Glutamatergic neuron (in vitro differentiated cells): ENCODE results near the gene FRMD3. TPM values are rescaled to one million over a fixed set of nuclear protein-coding genes. Genes with fewer than 3 reads are reported as not detected.

Experiments used
- DNase-seq: peaks from one replicate; pipeline ENCODE4 v3.0.0; 2022
- H3K27ac Mint-ChIP-seq: one replicate; pipeline ENCODE4 v1.8.0; 2020; ENCODE audit warnings: mild to moderate bottlenecking, mixed read lengths, inconsistent platforms; ENCODE audit not compliant: unreplicated experiment
- H3K27me3 Mint-ChIP-seq: one replicate; pipeline ENCODE4 v1.8.0; 2020; ENCODE audit warnings: mild to moderate bottlenecking, moderate library complexity, mixed read lengths, inconsistent platforms; ENCODE audit not compliant: unreplicated experiment
- H3K36me3 Mint-ChIP-seq: one replicate; pipeline ENCODE4 v1.8.0; 2020; ENCODE audit warnings: mild to moderate bottlenecking, mixed read lengths, inconsistent platforms; ENCODE audit not compliant: unreplicated experiment
- H3K4me1 Mint-ChIP-seq: one replicate; pipeline ENCODE4 v1.8.0; 2020; ENCODE audit warnings: mild to moderate bottlenecking, low read depth, mixed read lengths, inconsistent platforms; ENCODE audit not compliant: unreplicated experiment
- H3K4me3 Mint-ChIP-seq: one replicate; pipeline ENCODE4 v1.8.0; 2020; ENCODE audit warnings: mild to moderate bottlenecking, mixed read lengths, inconsistent platforms; ENCODE audit not compliant: unreplicated experiment
- H3K9me3 Mint-ChIP-seq: one replicate; pipeline ENCODE4 v1.8.0; 2020; ENCODE audit warnings: mild to moderate bottlenecking, moderate library complexity, mixed read lengths, inconsistent platforms; ENCODE audit not compliant: unreplicated experiment
- total RNA-seq: library from RNA; stranded (reverse); fragmentation: NEBNext Ultra II Directional; extraction: Animal tissue kit (Norgen Biotek cat#: 25700); gene quantifications from one replicate; pipeline ENCODE4 v1.2.1, GENCODE V29; 2021; ENCODE audit not compliant: unreplicated experiment
- TF ChIP-seq, protein P1 (sequence below): fragments of 200-600 bp; sonication (generic); IDR thresholded peaks from one replicate; pipeline ENCODE4 v1.5.0; 2021; ENCODE audit not compliant: partially characterized antibody, unreplicated experiment

FRMD3 gene
- total RNA-seq, 1 donor from 2014 or later = 20.7 TPM

GRCh38 chr9:83444110-83444509 lies 94.1 kb downstream of the FRMD3 start:
- no peak for DNase-seq
- Mint-ChIP-seq H3K4me3 (no peak overlapping the region), H3K27ac (no peak overlapping the region), H3K9me3 (peaks cover 7% of the 10 kb centered on the region), H3K36me3 (peaks cover 10% of the 10 kb centered on the region), H3K27me3 (no peaks in the 10 kb centered on the region), H3K4me1 (peaks cover 11% of the 10 kb centered on the region)
- TF ChIP-seq, protein P1, sequence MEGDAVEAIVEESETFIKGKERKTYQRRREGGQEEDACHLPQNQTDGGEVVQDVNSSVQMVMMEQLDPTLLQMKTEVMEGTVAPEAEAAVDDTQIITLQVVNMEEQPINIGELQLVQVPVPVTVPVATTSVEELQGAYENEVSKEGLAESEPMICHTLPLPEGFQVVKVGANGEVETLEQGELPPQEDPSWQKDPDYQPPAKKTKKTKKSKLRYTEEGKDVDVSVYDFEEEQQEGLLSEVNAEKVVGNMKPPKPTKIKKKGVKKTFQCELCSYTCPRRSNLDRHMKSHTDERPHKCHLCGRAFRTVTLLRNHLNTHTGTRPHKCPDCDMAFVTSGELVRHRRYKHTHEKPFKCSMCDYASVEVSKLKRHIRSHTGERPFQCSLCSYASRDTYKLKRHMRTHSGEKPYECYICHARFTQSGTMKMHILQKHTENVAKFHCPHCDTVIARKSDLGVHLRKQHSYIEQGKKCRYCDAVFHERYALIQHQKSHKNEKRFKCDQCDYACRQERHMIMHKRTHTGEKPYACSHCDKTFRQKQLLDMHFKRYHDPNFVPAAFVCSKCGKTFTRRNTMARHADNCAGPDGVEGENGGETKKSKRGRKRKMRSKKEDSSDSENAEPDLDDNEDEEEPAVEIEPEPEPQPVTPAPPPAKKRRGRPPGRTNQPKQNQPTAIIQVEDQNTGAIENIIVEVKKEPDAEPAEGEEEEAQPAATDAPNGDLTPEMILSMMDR = no peak

GRCh38 chr9:83441390-83441789 lies 96.8 kb downstream of the FRMD3 start:
- TF ChIP-seq, protein P1 = no peak
- no peak overlapping the region for H3K27ac Mint-ChIP-seq
- H3K36me3 Mint-ChIP-seq = peaks cover 7% of the 10 kb centered on the region
- H3K9me3 Mint-ChIP-seq = peaks cover 2% of the 10 kb centered on the region
- H3K4me3 Mint-ChIP-seq = no peak overlapping the region
- no peaks in the 10 kb centered on the region for H3K4me1 Mint-ChIP-seq
- no peak for DNase-seq
- peaks cover 4% of the 10 kb centered on the region for H3K27me3 Mint-ChIP-seq

GRCh38 chr9:83440641-83441040 lies 97.6 kb downstream of the FRMD3 start:
- DNase-seq = no peak
- Mint-ChIP-seq H3K4me3 (no peak overlapping the region), H3K9me3 (peaks cover 2% of the 10 kb centered on the region), H3K27ac (no peak overlapping the region), H3K4me1 (no peaks in the 10 kb centered on the region), H3K36me3 (peaks cover 7% of the 10 kb centered on the region), H3K27me3 (peaks cover 6% of the 10 kb centered on the region)
- TF ChIP-seq, protein P1 = no peak

- Mint-ChIP-seq H3K4me1 (no peaks in the 10 kb centered on the region), H3K27me3 (peaks cover 7% of the 10 kb centered on the region), H3K36me3 (no peaks in the 10 kb centered on the region), H3K4me3 (no peak overlapping the region), H3K9me3 (peaks cover 2% of the 10 kb centered on the region), H3K27ac (no peak overlapping the region)
- TF ChIP-seq, protein P1 = no peak
- DNase-seq = no peak
These were observed 102.9 kb downstream of the FRMD3 start for GRCh38 chr9:83435301-83435700.

DNA sequence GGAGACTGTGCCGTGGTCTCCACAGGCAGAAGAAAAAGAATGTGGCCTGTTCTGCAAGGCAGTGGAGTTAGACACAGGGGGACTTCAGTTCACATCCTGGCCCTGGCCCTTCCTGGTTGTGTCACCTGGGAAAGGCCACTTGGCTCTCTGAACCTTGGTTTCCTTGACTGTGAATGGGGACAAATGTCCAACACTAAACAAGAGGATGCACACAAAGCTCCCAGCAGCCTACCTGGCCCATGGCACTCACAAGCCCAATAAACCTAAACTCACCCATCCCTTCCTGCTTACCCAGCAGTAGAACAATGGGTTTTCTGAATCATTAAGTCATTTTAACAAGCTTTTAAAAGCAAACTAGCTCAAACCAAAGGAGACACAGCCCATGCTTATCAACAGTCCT lies 103.9 kb downstream of the FRMD3 start:
- Mint-ChIP-seq H3K27ac (no peak overlapping the region), H3K9me3 (peaks cover 2% of the 10 kb centered on the region), H3K36me3 (no peaks in the 10 kb centered on the region), H3K27me3 (peaks cover 7% of the 10 kb centered on the region), H3K4me1 (no peaks in the 10 kb centered on the region), H3K4me3 (no peak overlapping the region)
- TF ChIP-seq, protein P1 = no peak
- DNase-seq = no peak
